H1 (cell line): Measurements from ENCODE around the gene UBA5. TPM values are rescaled to one million over a fixed set of nuclear protein-coding genes. Genes with fewer than 3 reads are reported as not detected.
A peak's percentile ranks its signal among the peaks of the same experiment; 100 is the strongest.

Experiments used
- CTCF ChIA-PET: fragments of 300-600 bp; sonication (Branson Sonifier 250); formaldehyde crosslinking; loops from one replicate; lab custom pipeline; 2021; ENCODE audit not compliant: partially characterized antibody; lab: Charles Lee
- POLR2A ChIA-PET: fragments of 300-600 bp; sonication (Branson Sonifier 250); formaldehyde crosslinking; loops from one replicate; lab custom pipeline; 2021; ENCODE audit warnings: inconsistent platforms; ENCODE audit not compliant: partially characterized antibody; lab: Charles Lee
- DNase-seq, 2 experiments: peaks; one replicate each; pipeline versions ENCODE4 v3.0.0 to v3.0.0-alpha.2; 2010 to 2022; ENCODE audit warnings: low spot score in 2 of 2, low read depth in 1 of 2, mixed read lengths in 1 of 2
- FAIRE-seq: peaks from 2 replicates; lab custom pipeline; 2011; peaks lifted over from hg19 to GRCh38; lab: Jason Lieb, UNC
- H2AFZ ChIP-seq: 2 replicates; pipeline ENCODE4 v1.8.1; 2012; ENCODE audit warnings: low read length, inconsistent platforms
- H2AK5ac ChIP-seq: 2 replicates; pipeline ENCODE4 v1.6.1; 2013; ENCODE audit warnings: low read depth, low read length
- H2BK120ac ChIP-seq: replicated peaks from 2 replicates; pipeline ENCODE3; 2013; ENCODE audit warnings: low read depth, low read length, inconsistent platforms
- H2BK12ac ChIP-seq: 2 replicates; pipeline ENCODE4 v1.6.1; 2013; ENCODE audit warnings: low read depth, low read length
- H2BK15ac ChIP-seq: 2 replicates; pipeline ENCODE4 v1.6.1; 2013; ENCODE audit warnings: low read length
- H2BK20ac ChIP-seq: 2 replicates; pipeline ENCODE4 v1.6.1; 2013; ENCODE audit warnings: low read length
- H2BK5ac ChIP-seq: 2 replicates; pipeline ENCODE4 v1.6.1; 2013; ENCODE audit warnings: low read depth, low read length
- H3K14ac ChIP-seq: 2 replicates; pipeline ENCODE4 v1.6.1; 2013; ENCODE audit warnings: inconsistent platforms; ENCODE audit not compliant: insufficient read length
- H3K18ac ChIP-seq: 2 replicates; pipeline ENCODE4 v1.6.1; 2013; ENCODE audit warnings: low read length; ENCODE audit errors: extremely low read depth
- H3K23ac ChIP-seq: 2 replicates; pipeline ENCODE4 v1.6.1; 2013; ENCODE audit warnings: inconsistent platforms; ENCODE audit not compliant: insufficient read length
- H3K23me2 ChIP-seq: 2 replicates; pipeline ENCODE4 v1.6.1; 2013; ENCODE audit warnings: low read depth, low read length
- H3K27ac ChIP-seq: 2 replicates; pipeline ENCODE4 v1.6.1; 2011; ENCODE audit warnings: low read depth, low read length, inconsistent platforms
- H3K27me3 ChIP-seq, 4 experiments: replicated peaks in 1 of 4; 1 replicate in 1 of 4; 2 replicates in 3 of 4; pipeline versions ENCODE4 v1.6.1 to v1.8.1; 2011 to 2013; ENCODE audit warnings: low read length in 3 of 4, mild to moderate bottlenecking in 3 of 4, inconsistent platforms in 2 of 4, mixed read lengths in 2 of 4, moderate library complexity in 1 of 4; ENCODE audit not compliant: control insufficient read depth in 3 of 4, insufficient read depth in 3 of 4; ENCODE audit errors: extremely low read depth in 1 of 4
- H3K36me3 ChIP-seq, 4 experiments: 2 replicates each; pipeline versions ENCODE4 v1.6.1 to v1.8.1; 2011 to 2013; ENCODE audit warnings: mild to moderate bottlenecking in 4 of 4, low read length in 3 of 4, moderate library complexity in 2 of 4, control low read depth in 1 of 4, inconsistent platforms in 1 of 4; ENCODE audit not compliant: insufficient read depth in 4 of 4, control insufficient read depth in 2 of 4
- H3K4ac ChIP-seq: replicated peaks from 2 replicates; pipeline ENCODE3; 2013; ENCODE audit warnings: low read length, low read depth, mixed read lengths, inconsistent platforms; ENCODE audit not compliant: insufficient read length
- H3K4me1 ChIP-seq, 4 experiments: replicated peaks in 1 of 4; 1 replicate in 1 of 4; 2 replicates in 3 of 4; pipeline versions ENCODE4 v1.6.1 to v1.8.1; 2011 to 2013; ENCODE audit warnings: low read length in 3 of 4, inconsistent platforms in 2 of 4, mixed read lengths in 1 of 4; ENCODE audit not compliant: insufficient read depth in 4 of 4, control insufficient read depth in 3 of 4
- H3K4me2 ChIP-seq, 2 experiments: 2 replicates each; pipeline versions ENCODE4 v1.6.1 to v1.8.1; 2011 to 2013; ENCODE audit warnings: low read depth in 2 of 2, low read length in 2 of 2, control low read depth in 1 of 2, inconsistent platforms in 1 of 2, mild to moderate bottlenecking in 1 of 2; ENCODE audit not compliant: insufficient read depth in 1 of 2
- H3K4me3 ChIP-seq, 4 experiments: fragments of 200-600, 300-600 bp in 1 of 4; sonication (generic), shearing (Covaris generic), sonication (Bioruptor Twin) in 1 of 4; 2 replicates each; pipeline versions ENCODE4 v1.5.1 to v1.8.1; 2011 to 2016; ENCODE audit warnings: low read length in 4 of 4, low read depth in 3 of 4, control low read depth in 2 of 4, inconsistent platforms in 2 of 4, mild to moderate bottlenecking in 2 of 4, mixed read lengths in 1 of 4, moderate library complexity in 1 of 4; ENCODE audit not compliant: insufficient read depth in 2 of 4; ENCODE audit errors: extremely low read depth in 1 of 4
- H3K56ac ChIP-seq: replicated peaks from 2 replicates; pipeline ENCODE3; 2013; ENCODE audit warnings: low read depth, mild to moderate bottlenecking, mixed read lengths, low read length, inconsistent platforms; ENCODE audit not compliant: insufficient read length
- H3K79me1 ChIP-seq: 2 replicates; pipeline ENCODE4 v1.6.1; 2013; ENCODE audit warnings: low read depth, low read length, control low read depth
- H3K79me2 ChIP-seq, 2 experiments: 2 replicates each; pipeline versions ENCODE4 v1.6.1 to v1.8.1; 2012 to 2013; ENCODE audit warnings: low read length in 2 of 2, mild to moderate bottlenecking in 2 of 2, inconsistent platforms in 1 of 2; ENCODE audit not compliant: insufficient read depth in 2 of 2, control insufficient read depth in 1 of 2
- H3K9ac ChIP-seq, 4 experiments: replicated peaks in 1 of 4; 1 replicate in 1 of 4; 2 replicates in 3 of 4; pipeline versions ENCODE4 v1.6.1 to v1.8.1; 2011 to 2013; ENCODE audit warnings: low read depth in 3 of 4, low read length in 3 of 4, control low read depth in 2 of 4, mild to moderate bottlenecking in 2 of 4, moderate library complexity in 2 of 4, inconsistent platforms in 1 of 4; ENCODE audit errors: extremely low read depth in 1 of 4
- H3K9me3 ChIP-seq, 2 experiments: 2 replicates each; pipeline versions ENCODE4 v1.6.1 to v1.8.1; 2012 to 2013; ENCODE audit warnings: mild to moderate bottlenecking in 2 of 2, moderate library complexity in 2 of 2, control low read depth in 1 of 2, inconsistent platforms in 1 of 2, low read depth in 1 of 2, low read length in 1 of 2, mixed read lengths in 1 of 2; ENCODE audit not compliant: insufficient read depth in 2 of 2
- H4K20me1 ChIP-seq, 2 experiments: replicated peaks in 1 of 2; 2 replicates each; pipeline versions ENCODE3 to v1.8.1; 2011 to 2013; ENCODE audit warnings: inconsistent platforms in 2 of 2, low read length in 2 of 2, mild to moderate bottlenecking in 1 of 2; ENCODE audit not compliant: insufficient read depth in 2 of 2, control insufficient read depth in 1 of 2
- H4K5ac ChIP-seq: 2 replicates; pipeline ENCODE4 v1.6.1; 2013; ENCODE audit warnings: low read length, low read depth, mixed read lengths, inconsistent platforms; ENCODE audit not compliant: insufficient read length
- H4K8ac ChIP-seq: 2 replicates; pipeline ENCODE4 v1.8.0; 2013; ENCODE audit warnings: mild to moderate bottlenecking, moderate library complexity, low read length, inconsistent platforms; ENCODE audit not compliant: insufficient read depth; ENCODE audit errors: extremely low read depth
- H4K91ac ChIP-seq: replicated peaks from 2 replicates; pipeline ENCODE3; 2013; ENCODE audit warnings: low read length, mixed read lengths, inconsistent platforms; ENCODE audit not compliant: insufficient read length
- BCL11A ChIP-seq, 2 experiments: IDR thresholded peaks; one replicate each; pipeline ENCODE4 v1.6.1; 2011; ENCODE audit warnings: low read depth in 2 of 2, low read length in 2 of 2, mild to moderate bottlenecking in 2 of 2
- EP300 ChIP-seq, 2 experiments: IDR thresholded peaks; 1 replicate in 1 of 2; 2 replicates in 1 of 2; pipeline ENCODE4 v1.6.1; 2011 to 2012; ENCODE audit warnings: low read depth in 2 of 2, low read length in 2 of 2, mild to moderate bottlenecking in 2 of 2, borderline replicate concordance in 1 of 2, inconsistent platforms in 1 of 2, moderate library complexity in 1 of 2
- GABPA ChIP-seq: IDR thresholded peaks from 2 replicates; pipeline ENCODE4 v1.6.1; 2011; ENCODE audit warnings: mild to moderate bottlenecking, low read length, moderate library complexity, borderline replicate concordance; ENCODE audit not compliant: insufficient read depth
- JUN ChIP-seq: IDR thresholded peaks from 2 replicates; pipeline ENCODE4 v1.6.1; 2011; ENCODE audit warnings: low read depth, mild to moderate bottlenecking, improper control_type of control experiment, low read length
- MAFK ChIP-seq: IDR thresholded peaks from 2 replicates; pipeline ENCODE4 v1.6.1; 2012; ENCODE audit warnings: low read depth, mild to moderate bottlenecking, improper control_type of control experiment, low read length
- RNF2 ChIP-seq: fragments of 200-900, 300-1000 bp; sonication (generic); IDR thresholded peaks from 2 replicates; pipeline ENCODE4 v1.7.1; 2016; ENCODE audit warnings: borderline replicate concordance, low read depth, mild to moderate bottlenecking, antibody characterized with exemption, low read length; ENCODE audit not compliant: poor library complexity, severe bottlenecking; ENCODE audit errors: missing control alignments
- SIN3A ChIP-seq, 2 experiments: IDR thresholded peaks in 1 of 2; conservative IDR thresholded peaks in 1 of 2; 2 replicates each; pipeline ENCODE4 v1.6.1; 2011 to 2012; ENCODE audit warnings: low read length in 2 of 2, improper control_type of control experiment in 1 of 2, low read depth in 1 of 2, mild to moderate bottlenecking in 1 of 2
- SUZ12 ChIP-seq: fragments of 200-600 bp; sonication (generic); IDR thresholded peaks from 2 replicates; pipeline ENCODE4 v1.6.1; 2012; ENCODE audit warnings: mild to moderate bottlenecking, inconsistent platforms, low read length, moderate library complexity, mixed read lengths
- TAF7 ChIP-seq: optimal IDR thresholded peaks from 2 replicates; pipeline ENCODE3; 2011; ENCODE audit warnings: low read depth, mild to moderate bottlenecking, inconsistent platforms, low read length, moderate library complexity, borderline replicate concordance
- ZNF274 ChIP-seq: IDR thresholded peaks from 2 replicates; pipeline ENCODE4 v1.7.0; 2012; ENCODE audit warnings: low read length, borderline replicate concordance; ENCODE audit errors: extremely low read depth
- WGBS, 2 experiments: shearing (Covaris generic) in 1 of 2; methylation state at CpG; one replicate each; pipeline versions ENCODE4 v1.1.6 to v1.1.7; 2013 to 2015; ENCODE audit warnings: low lambda C conversion rate in 2 of 2, mixed read lengths in 2 of 2, inconsistent platforms in 1 of 2, low coverage in 1 of 2, missing lambda C conversion rate in 1 of 2; ENCODE audit not compliant: insufficient replicate concordance in 2 of 2, insufficient coverage in 1 of 2, insufficient read length in 1 of 2; ENCODE audit errors: extremely low coverage in 1 of 2, missing lambda C conversion rate in 1 of 2; 5-methylcytosine and 5-hydroxymethylcytosine counted together
- polyA plus RNA-seq, 7 experiments: library from polyadenylated mRNA; depleted of rRNA in 3 of 7; stranded (reverse) in 5 of 7; unstranded in 2 of 7; fragments of >200 nt in 5 of 7; fragments of 200-250 nt in 2 of 7; gene quantifications; 1 replicate in 5 of 7; 2 replicates in 1 of 7; 4 replicates in 1 of 7; pipeline versions ENCODE4 v1.2.1 to v1.2.3, GENCODE V29; 2011 to 2013; ENCODE audit warnings: missing spikeins in 2 of 7, mixed read lengths in 2 of 7
- total RNA-seq: library from RNA; stranded (reverse); fragmentation: NEBNext Ultra II Directional; extraction: Animal tissue kit (Norgen Biotek cat#: 25700); gene quantifications from 2 replicates; pipeline ENCODE4 v1.2.1, GENCODE V29; 2021

Gene UBA5
- total and polyA plus RNA-seq, 2 of the 8 experiments (the other 6 are each of a cell fraction or from before 2014, with no cell fraction given), result 11.0 to 28.0 TPM

- Histone ChIP-seq H3K23me2 (peaks cover 11% of the 10 kb centered on the region), H3K4me1 (no peaks in the 10 kb centered on the region; a peak in 1 of 7 replicates), H2BK120ac (no peak overlapping the region), H4K5ac (no peak overlapping the region), H3K36me3 (no peaks in the 10 kb centered on the region), H2BK15ac (no peak overlapping the region), H3K9me3 (no peaks in the 10 kb centered on the region), H3K27ac (no peak overlapping the region), H4K8ac (no peak overlapping the region), H3K9ac (no peak overlapping the region), H3K4me3 (peak overlapping the region in 1 of 4 experiments; percentile 90; a peak in 2 of 8 replicates), H3K27me3 (no peaks in the 10 kb centered on the region), H3K14ac (no peak overlapping the region), H3K79me1 (no peaks in the 10 kb centered on the region), H3K79me2 (peaks cover 4 to 26% of the 10 kb centered on the region in 2 experiments; a peak in 3 of 4 replicates), H2BK12ac (no peak overlapping the region), H4K91ac (no peak overlapping the region), H4K20me1 (no peaks in the 10 kb centered on the region), H3K18ac (no peak overlapping the region), H3K56ac (no peak overlapping the region), H3K23ac (no peak overlapping the region), H3K4me2 (peak overlapping the region in 1 of 2 experiments; percentile 73; a peak in 2 of 4 replicates), H2BK5ac (no peak overlapping the region), H2AK5ac (no peak overlapping the region), H2BK20ac (no peak overlapping the region), H3K4ac (no peak overlapping the region), H2AFZ (no peak overlapping the region)
- POLR2A ChIA-PET, result no interaction called here
- WGBS, 2 experiments, result 89% methylated on average over 8 of the region's 8 CpGs; no CpG with 5 or more reads in 1 of the 2 experiments
- DNase-seq, result no peak
- no peak for FAIRE-seq
- CTCF ChIA-PET, result interaction anchor here (0.6 to 1.7 kb wide), 8 partner anchors 14 to 1625 kb away, joined by 3 to 12 read pairs (median 3); no protein-coding TSS in a partner anchor
- TF ChIP-seq BCL11A (IDR thresholded peaks at IDR 0.05; ENCODE audit: low read depth in 2 of 2, low read length in 2 of 2) (no peak), SIN3A (conservative IDR thresholded peaks at IDR 0.05 in 1 of 2, IDR thresholded peaks at IDR 0.05 in 1 of 2; ENCODE audit: low read depth in 1 of 2, low read length in 2 of 2) (no peak), SUZ12 (no peak), EP300 (IDR thresholded peaks at IDR 0.05; ENCODE audit: borderline replicate concordance in 1 of 2, low read depth in 2 of 2, low read length in 2 of 2) (no peak), GABPA (no peak), TAF7 (no peak), ZNF274 (no peak), MAFK (no peak), JUN (no peak), RNF2 (no peak)
These were observed 2.0 kb upstream of the UBA5 start for GRCh38 chr3:132657869-132658747.
